Stimulated activated CD8-positive, alpha-beta memory T cell treated with anti-CD3 and anti-CD28 coated beads, Interleukin-2, amount 100 ng/mL, for 1 hour (primary cell): ENCODE measurements around the gene KLHL41.

Source experiments
- DNase-seq, 2 donors: peaks; one replicate each; pipeline ENCODE4 v3.0.0-alpha.2; 2020; ENCODE audit warnings: low read depth in 2 of 2

KLHL41 gene

DNA sequence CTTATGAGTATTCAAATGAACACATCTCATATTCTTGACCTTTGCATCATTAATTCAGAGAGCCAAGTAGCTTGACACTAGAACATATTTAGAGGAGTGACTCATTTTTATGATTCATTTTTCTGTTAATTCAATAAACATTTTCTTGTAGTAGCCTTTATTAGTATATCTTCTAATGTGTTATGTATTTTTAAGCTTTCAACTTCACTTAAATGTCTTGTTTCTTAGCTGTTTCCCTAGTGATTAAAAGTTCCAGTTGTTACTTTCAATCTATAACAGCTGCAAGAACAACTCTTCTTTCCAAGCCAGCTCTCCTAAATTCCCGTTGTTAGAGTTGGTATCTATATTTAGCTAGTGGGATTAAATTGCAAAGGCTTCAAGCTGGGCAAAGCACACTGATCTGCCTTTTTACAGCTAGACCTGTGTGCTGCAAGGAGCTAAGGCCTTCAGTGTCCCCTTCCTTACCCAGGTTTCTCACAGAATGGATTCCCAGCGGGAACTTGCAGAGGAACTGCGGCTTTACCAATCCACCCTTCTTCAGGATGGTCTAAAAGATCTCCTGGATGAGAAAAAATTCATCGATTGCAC, at the start of gene KLHL41:
Gene KLHL41 (plus strand): TSS at position 405 of the 588 bp plus-strand sequence. CDS start 77 bp downstream, at position 482.
- DNase-seq, result no peak

DNA sequence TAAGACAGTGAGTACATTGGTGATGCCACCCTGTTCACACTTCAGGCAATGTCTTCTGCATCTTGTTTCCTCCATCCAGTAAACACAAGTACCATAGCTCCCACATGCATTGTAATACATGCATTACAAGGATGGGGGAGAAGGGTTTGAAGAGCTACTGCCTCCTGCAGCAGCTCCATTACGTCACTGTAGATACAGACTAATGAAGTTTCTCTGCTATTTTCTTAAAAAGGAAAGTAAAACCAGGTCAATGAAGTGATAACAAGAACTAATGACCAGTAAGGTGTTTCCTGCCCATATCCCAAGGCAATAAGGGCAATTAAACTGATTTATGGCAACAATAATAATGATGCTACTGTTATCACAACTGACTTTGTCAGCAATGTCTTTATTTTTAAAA, 48.4 kb upstream of the KLHL41 start:
- no peak for DNase-seq

DNA sequence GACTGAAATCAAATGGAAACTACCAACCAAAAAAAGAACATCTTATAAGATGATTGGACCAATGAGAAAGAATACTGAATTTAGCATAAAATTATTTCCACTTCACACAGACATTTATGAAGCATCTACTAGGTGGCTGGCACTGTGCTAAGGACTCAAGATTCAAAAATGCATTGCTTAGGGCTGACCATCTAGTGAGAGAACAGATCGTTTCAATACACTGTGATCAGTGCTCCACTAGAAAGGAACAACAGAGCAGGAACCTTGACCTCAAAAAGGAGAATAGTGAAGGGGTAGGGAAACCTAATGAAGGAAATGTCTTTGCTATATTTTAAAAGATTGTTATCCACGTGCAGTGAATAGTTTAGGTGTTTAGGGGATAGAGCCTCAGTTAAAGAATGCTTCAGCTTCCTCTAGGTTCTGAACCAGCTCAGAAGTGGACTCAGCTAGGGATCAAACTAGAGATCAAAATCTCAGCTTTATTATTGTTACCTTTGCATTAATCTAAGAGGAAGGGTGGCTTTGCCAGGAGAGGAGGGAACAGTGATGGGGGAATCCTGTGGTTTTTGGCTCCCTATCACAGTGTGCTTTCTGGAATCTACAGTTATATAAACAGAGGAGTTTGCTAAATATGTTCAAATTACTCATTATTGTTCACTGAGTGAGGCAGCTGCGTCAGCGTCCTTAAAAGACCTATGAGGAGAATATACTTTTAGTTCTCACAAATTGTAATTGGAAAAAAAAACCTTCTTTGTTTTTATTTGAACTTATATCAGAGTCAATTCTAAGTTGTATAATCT, 46.4 kb upstream of the KLHL41 start:
- no peak for DNase-seq

DNA sequence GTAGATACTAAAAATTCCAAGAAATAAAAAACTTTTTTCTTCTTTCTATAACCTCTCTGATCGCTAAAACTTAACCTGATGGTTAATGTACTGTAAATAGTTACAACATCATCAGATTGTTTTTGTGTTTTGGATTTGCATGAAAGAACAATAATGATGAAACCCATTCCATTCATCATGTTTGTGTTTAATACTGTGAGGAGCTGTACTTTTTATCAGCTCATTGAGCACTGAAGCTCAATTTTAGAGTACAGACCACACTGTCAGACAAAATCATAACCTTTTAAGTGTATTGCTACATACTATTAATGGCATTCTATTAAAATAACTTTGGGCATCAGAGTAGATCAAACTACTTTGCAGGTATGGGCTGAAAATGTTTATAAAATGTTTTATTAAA, 45.0 kb upstream of the KLHL41 start:
- DNase-seq, result no peak

DNA sequence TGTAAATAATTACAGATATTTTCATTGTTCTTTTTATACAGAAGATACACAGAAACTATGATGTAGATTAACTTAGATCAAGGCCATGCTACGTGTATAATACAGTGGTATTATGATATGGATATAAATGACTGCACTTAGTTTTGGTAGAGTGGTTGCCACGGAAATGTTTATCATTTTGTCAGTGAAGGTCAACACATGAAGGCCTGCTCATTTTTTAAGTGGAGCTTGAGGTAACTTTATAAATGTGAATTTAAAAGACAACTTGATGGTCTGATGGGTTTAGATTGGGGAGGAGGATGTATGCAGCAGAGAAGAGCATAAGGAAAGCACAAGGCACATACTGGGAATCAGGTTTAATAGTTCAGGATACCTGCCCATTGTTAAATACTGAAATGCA, 44.6 kb upstream of the KLHL41 start:
- no peak for DNase-seq

DNA sequence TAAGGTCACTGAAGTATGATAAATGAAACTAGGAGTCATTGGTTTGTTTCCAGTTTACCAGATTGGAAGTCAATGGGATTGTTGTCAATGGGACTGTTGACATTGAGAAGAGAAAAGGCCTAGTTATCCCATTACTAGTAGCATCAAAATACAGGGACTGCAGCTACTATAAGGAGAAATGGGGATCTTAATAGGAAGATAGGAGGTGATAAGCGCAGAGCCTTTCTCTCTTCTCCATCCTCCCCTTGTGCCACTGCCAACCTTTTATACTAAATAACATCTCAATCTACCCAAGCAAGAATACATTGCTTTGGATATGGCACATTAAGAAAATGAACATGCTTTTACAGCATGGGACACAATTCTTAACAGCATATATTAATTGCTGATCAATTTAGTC, 40.7 kb upstream of the KLHL41 start:
- DNase-seq, result no peak

DNA sequence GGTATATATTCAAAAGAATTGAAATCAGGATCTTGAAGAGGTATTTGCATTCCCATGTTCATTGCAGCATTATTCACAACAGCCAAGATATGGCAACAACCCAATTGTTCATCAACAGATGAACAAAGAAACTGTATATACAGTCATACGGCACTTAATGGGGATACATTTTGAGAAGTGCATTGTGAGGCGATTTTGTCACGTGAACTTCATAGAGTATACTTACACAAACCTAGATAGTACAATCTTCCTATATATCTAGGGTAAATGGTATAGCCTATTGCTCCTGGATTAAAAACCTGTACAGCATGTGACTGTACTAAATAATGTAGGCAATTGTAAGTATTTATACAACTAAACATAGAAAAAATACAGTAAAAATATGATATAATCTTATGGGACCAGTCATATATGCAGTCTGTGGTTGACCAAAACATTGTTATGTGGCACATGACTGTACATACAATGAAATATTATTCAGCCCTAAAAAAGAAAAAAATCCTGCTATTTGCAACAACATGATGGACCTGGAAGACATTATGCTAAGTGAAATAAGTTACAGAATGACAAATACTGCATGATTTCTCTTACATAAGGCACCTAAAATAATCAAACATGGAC, 39.4 kb upstream of the KLHL41 start:
- DNase-seq, result no peak

DNA sequence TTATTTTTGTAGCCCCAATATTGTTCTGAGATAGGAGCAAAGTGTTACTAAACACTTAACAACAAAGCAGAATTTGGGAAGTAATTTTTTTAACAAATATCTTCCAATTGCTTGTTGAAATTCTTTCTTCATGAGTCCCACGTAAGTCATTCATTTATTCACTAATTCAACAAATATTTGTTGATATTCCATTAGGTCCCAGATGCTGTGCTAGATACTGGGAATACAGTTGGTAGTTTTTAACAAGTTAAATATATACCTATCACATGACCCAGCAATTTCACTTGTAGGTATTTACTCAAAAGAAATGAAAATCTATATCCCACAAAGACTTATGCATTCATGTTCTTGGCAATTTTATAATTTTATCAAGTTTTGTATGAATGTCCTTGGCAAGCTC, 37.3 kb upstream of the KLHL41 start:
- no peak for DNase-seq

DNA sequence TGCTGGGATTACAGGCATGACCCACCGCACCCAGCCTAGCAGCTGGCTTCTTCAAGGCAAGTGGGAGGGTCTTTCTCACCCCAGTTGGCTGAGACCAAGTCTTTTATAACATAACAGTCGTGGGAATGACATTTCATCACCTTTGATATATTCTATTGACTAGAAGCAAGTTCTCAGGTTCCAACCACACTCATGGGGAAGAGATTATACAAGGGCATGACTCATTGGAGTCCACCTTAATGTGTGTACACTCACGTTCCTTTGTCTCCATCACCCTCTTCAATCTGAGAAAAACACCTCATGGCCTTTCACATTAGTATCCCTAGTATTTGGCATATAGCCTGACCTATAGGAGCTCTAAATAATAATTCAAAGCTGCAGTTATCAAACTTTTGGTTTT, 33.0 kb upstream of the KLHL41 start:
- no peak for DNase-seq

DNA sequence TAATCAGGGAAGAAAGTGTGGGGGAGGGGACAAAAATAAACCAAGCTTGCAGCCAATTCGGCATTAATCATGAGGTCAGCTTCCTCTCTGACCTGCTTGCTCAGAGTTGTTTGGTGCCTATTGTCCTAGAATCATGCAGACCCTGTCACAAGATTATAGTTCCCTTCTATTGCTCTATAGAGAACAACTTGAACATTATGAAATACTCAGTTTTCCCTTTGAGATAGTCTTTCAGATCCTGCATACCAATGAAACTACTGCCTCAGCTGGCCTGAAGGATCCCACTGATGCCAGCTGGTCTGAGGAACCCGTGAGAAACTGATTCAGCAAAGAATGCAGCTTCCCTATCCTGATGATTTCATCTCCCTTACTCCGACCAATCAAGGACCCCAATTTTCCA, 31.2 kb upstream of the KLHL41 start:
- DNase-seq, result no peak

DNA sequence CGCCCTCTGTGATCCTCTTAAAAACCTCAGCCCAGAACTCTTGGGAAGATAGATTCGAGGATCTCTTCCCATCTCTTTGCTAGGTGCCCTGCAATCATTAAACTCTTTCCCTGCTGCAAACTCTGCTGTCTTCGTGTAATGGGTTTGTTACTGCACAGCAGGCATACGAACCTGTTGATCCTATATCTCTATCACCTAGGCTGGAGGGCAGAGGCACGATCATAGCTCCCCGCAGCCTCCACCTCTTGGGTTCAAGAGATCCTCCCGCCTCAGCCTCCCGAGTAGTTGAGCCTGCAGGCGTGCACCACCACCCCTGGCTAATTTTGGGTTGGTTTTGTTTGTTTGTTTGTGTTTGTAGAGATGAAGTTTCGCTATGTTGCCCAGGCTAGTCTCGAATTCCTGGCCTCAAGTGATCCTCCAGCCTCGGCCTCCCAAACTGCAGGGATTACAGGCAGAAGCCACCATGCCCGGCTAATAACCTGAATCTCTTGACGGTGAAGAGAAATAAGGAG, 30.7 kb upstream of the KLHL41 start:
- DNase-seq, result no peak

DNA sequence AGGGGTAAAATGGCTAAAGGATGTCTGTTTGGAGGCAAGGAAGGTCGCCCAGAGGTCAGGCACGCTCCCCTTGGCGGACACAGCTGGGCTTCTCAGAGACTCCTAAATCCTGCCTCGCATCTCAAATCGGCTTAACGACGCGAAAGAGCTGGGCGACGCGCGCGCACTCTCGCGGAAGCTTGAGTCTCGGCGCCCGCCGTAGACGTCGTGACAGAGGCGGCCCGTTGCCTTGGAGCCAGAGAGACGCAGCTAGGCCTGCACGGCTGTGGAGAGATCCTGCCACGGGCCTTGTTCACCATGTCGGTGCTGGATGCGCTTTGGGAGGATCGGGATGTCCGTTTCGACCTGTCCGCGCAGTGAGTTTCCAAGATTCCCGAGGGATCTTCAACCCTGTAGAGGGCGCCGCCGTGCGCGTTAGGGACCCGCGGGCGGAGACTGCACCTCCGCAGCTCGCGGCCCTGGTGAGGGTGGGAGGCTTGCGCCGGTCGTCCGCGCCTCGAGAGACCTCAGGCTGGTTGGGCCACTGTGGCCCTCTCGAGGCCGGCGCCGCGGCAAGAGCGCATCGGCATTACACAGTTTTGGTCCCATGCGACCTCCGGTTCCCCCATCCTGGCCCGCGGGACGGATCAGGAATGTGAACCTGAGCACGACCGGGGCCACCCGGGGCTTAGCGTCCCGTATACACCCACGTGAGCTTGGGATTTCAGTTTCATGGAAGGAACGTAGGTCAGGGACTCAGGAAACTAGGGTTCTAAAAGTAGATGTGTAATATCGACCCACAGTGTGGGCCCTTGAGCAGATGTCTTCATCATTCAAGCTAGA, 30.0 kb upstream of the KLHL41 start, which contains the start of gene BBS5:
Gene BBS5 (plus strand): TSS at position 238 of the 822 bp plus-strand sequence. CDS start 60 bp downstream, at position 298.
- DNase-seq, result peak; percentile 27 to 39

DNA sequence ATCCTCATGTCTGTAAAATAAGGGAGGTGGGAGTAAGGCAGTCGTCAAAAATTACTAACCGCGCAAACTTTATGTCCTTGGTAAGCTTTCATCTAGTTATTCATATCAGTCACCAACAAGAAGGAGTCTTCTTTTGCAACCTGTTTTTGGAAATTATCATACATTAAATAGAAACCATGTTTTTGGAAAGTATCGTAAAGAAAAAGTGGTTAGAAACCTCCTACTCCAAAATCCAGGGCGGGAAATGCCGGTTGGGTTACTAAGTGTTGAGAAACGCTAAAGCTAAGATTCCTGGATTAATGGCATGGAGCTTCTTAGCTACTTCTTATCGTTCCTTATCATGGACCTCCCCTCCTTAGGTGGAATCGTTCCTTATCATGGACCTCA, 29.4 kb upstream of the KLHL41 start:
- DNase-seq, result no peak

DNA sequence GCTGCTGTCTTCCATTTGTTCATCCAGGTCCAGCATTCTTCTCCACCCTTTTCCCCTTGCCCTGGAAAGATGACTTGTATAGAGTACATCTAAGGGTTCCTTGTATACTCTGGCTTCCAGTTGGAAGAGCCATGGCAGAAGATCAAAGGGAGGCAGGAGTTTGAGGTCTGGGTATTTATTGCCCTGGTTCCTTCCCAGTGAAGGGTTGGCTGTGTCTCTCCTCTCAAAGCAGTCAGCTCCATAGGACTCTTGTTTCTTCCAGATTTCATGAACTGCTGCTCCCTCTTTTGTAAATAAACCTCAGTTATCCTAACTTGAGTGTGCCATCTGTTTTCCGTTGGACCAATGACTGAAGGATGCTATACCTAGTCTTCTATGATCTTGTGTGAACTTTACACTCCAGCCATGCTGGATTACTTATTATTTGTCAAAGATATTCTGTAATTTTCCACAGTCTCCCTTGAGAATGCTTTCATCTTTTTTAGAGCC, 23.8 kb upstream of the KLHL41 start:
- DNase-seq, result no peak

DNA sequence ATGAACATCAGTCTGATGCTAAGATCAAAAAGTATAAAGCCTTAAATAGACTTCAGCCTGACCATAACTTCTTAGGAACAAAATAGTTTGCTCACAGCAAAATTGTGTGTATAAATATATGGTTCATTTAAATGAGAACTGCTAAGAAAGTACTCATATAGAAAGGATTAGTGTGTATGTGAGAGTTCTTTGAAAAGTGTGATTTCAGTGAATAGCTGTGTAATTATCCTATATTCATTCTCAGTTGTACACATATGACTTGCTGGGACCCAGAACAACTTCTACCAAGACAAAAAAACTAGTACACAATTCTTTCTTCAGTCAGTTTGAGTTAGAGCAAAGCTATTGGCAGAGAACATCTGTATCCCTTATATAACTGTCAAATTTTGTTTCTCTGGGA, 23.0 kb upstream of the KLHL41 start:
- DNase-seq, result no peak

DNA sequence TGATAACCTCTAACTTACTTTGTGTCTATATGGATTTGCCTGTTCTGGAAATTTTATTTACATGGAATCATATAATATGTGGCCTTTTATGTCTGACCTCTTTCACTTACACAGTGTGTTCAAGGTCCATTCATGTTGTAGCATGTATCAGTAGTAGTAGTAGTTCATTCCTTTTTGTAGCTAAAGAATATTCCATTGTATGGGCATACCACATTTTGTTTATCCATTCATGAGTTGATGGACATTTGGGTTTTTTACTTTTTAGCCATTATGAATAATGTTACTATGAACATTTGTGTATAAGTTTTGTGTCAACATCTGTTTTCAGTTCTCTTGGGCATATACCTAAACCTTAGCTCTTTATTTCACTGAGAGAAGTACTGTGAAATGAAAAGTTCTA, 18.7 kb upstream of the KLHL41 start:
- DNase-seq, result no peak

DNA sequence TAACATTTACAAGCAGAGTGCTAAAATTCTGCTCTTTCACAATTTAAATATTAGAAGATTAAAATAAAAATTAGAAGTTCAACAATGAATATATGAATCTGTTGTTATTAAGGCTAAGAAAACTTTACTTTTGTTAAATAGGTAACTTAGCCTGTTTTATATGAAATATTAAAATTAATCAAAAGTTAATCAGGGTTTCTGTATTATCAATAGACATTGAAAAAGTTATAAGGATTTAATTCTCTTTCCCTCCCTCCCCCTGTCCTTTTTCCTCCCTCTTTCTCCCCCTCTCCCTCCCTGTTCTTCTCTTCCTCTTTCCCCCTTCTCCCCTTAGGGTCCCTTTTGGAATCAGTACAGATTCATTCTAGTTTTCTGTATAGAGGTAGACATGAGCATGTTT, 18.1 kb upstream of the KLHL41 start:
- no peak for DNase-seq

DNA sequence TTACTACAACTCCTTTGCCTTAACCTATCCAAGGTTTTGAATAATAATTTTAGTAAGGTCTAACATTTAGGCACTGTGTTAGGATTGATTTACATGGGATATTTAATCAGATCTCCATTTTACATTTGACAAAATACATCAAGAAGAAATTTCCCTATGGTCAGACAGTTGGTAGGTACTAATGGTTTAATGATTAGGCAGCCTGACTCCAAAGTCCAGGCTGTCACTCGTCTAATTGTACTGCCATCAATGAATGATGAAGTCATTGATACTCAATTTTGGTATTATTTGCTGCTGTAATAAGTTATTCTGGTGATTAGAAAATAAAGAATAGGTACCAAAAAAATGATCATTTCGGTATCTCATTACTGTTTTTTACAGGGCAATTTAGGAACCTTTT, 16.1 kb upstream of the KLHL41 start:
- no peak for DNase-seq

DNA sequence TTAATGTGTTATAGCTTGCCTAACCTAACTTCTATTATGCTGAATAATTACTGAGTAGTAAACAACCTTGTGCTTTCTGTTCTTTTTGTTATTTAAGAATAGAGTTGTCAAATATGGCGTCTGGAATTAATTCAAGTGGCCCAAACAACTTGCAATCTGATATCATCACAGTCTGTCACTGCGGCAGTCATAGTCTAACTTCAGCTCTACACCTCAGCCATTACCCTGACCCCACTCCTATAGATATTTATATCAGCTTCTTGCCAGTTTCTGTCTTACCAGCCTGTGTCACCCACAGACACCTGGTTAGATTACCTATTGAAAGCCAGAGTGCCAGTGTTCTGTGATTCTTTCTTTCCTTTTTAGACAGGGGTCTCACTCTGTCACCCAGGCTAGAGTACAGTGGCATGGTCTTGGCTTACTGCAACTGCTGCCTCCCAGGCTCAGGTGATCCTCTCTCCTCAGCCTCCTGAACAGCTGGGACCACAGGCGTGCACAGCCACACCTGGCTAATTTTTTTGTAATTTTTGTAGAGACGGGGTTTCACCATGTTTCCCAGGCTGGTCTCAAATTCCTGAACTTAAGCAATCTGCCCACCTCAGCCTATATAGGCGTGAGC, 14.1 kb upstream of the KLHL41 start:
- DNase-seq, result no peak

DNA sequence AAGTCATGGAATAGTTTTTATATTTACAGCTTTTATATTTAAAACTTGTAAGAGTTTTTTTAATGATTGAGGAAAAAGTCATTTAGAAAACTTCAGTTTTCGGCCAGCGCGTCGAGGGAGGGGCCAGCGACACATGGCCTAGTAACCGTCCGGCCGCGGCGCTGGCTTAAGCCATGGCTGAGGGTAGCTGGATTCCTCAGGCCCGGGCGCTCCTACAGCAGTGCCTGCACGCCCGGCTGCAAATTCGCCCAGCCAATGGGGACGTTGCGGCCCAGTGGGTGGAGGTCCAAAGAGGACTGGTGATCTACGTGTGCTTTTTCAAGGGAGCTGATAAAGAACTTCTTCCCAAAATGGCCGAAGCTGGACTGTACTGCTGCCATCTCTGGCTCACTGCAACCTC, 4.9 kb upstream of the KLHL41 start:
- DNase-seq, result no peak

DNA sequence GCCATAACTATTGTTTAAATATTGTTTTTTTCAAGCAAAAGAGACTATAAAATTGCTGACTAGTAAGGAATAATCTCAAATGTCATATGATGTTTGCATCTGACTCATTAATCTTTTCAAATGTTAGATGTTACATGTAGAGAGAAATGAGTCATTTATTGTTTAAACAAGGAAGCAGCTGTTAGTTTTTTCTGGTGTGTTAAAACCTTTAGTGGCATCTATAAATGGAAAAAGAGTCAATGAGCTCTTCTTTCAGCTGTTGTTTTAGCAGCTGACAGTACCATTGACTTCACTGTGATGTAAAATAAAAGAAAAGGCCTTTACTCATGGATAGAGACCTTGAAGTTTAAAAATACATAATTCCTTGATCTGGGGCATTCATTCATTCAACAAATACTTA, 1.8 kb upstream of the KLHL41 start:
- no peak for DNase-seq
